MM.1S (cell line): ENCODE data around the gene CLNK.

Experiments
- EZH2 ChIP-seq: fragments of 300-600 bp; sonication (generic); optimal IDR thresholded peaks from 2 replicates; pipeline ENCODE3; 2017; ENCODE audit warnings: low read depth, mild to moderate bottlenecking, antibody characterized with exemption, low read length, mixed read lengths
- EZH2phosphoT487 ChIP-seq: fragments of 300-600 bp; sonication (generic); IDR thresholded peaks from 2 replicates; pipeline ENCODE4 v1.6.1; 2018; ENCODE audit warnings: antibody characterized with exemption, low read length
- TF ChIP-seq, protein P1 (sequence below): fragments of 300-600 bp; sonication (generic); IDR thresholded peaks from 2 replicates; pipeline ENCODE4 v1.5.1; 2016; ENCODE audit warnings: antibody characterized with exemption, low read length, mixed read lengths

DNA sequence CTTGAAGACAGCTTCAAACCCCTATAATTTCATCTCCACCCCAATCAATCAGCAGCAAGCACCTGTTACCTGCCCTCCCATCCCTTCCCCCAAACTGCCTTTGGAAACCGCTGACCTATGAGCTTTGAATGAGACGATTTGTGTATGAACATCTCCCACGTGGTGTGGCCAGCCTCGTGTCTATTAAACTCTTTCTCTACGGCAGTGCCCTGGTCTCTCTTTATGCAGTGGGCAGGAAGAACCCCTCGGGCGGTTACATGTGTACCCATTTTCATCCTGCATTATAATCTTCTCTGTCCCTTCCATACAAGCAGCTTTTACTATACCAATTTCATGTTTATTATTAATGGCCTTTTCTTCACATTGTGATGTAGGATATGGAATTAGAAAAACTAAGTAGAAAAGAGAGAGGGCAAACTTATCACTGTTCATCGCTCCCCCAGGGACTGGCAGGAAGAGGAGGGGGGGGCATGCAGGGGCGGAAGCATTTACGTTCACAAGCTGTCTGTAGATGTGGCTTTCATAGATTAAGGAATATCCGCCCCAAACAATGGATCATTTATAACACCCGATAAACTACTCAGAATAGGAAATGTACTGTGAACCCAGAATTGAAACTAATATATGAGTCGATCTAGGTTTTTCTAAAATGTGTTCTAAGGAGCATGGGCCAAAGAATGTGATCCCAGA, 131.8 kb downstream of the CLNK start:
- TF ChIP-seq, protein P1, sequence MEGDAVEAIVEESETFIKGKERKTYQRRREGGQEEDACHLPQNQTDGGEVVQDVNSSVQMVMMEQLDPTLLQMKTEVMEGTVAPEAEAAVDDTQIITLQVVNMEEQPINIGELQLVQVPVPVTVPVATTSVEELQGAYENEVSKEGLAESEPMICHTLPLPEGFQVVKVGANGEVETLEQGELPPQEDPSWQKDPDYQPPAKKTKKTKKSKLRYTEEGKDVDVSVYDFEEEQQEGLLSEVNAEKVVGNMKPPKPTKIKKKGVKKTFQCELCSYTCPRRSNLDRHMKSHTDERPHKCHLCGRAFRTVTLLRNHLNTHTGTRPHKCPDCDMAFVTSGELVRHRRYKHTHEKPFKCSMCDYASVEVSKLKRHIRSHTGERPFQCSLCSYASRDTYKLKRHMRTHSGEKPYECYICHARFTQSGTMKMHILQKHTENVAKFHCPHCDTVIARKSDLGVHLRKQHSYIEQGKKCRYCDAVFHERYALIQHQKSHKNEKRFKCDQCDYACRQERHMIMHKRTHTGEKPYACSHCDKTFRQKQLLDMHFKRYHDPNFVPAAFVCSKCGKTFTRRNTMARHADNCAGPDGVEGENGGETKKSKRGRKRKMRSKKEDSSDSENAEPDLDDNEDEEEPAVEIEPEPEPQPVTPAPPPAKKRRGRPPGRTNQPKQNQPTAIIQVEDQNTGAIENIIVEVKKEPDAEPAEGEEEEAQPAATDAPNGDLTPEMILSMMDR: no peak
- no peak for TF ChIP-seq EZH2
- TF ChIP-seq EZH2phosphoT487: no peak
